ENCODE data around the gene TAMALIN. TPM values are rescaled to one million over a fixed set of nuclear protein-coding genes. Genes with fewer than 3 reads are reported as not detected.

The TAMALIN gene
- total and polyA plus RNA-seq, 4 donors: 7.1 to 129 (median 39.0) TPM

DNA sequence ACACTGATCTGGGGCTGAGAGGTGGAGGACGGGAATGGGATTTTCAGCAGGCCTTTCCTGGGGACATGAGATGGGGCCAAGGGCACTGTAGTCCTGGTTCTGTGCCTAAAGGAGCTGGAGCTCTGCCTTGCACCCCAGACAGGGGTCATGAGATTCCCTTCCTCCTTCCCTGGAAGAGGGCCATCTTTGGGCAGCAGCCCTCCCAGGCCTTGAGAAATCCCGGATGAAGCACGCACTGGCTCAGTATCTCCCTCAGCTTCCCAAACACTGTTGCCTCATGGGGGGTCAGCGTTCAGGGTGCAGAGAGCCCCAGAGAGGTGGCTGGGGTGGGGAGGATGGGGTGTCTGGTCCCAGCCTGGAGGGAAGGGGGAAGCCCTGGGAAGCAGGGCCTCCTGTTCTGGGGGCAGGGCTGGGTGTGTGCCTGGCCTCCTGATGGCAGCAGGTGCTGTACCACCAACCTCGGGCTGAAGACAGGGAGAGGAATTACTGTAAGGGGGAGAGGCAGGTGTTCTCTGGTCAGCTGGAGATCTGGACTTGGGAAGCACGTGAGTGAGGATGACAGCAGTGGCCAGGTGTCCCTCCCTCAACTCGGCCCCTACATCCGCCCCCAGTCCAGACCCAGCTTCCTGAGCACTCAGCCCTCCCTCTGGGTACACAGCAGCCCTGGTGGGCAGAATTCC is 36.1 kb downstream of the TAMALIN start:
- WGBS, 2 donors: 19 to 29% methylated on average over 8 of the region's 8 CpGs
- intact Hi-C loops (cut with DNase I): no loop called here
- H3K4me3 ChIP-seq (ENCODE audit: low read length in 2 of 2): no peak overlapping the region
- ATAC-seq (ENCODE audit: low FRiP score): peak; percentile 51
- H3K4me1 ChIP-seq (ENCODE audit: control insufficient read depth in 1 of 2, insufficient read depth in 2 of 2, low read length in 2 of 2): no peaks in the 10 kb centered on the region
- no peaks in the 10 kb centered on the region for H3K9me3 ChIP-seq (ENCODE audit: control insufficient read depth, low read length)
- H3K36me3 ChIP-seq (ENCODE audit: control insufficient read depth in 1 of 2, insufficient read depth in 2 of 2, low read length in 1 of 2): no peaks in the 10 kb centered on the region
- peak in 1 of 2 donors; percentile 55 for DNase-seq
- H3K27ac ChIP-seq (ENCODE audit: low read depth in 1 of 2, low read length in 2 of 2): peak overlapping the region; percentile 88 to 97
- no peaks in the 10 kb centered on the region for H3K27me3 ChIP-seq (ENCODE audit: control insufficient read depth in 1 of 2, insufficient read depth in 2 of 2, low read length in 1 of 2)

DNA sequence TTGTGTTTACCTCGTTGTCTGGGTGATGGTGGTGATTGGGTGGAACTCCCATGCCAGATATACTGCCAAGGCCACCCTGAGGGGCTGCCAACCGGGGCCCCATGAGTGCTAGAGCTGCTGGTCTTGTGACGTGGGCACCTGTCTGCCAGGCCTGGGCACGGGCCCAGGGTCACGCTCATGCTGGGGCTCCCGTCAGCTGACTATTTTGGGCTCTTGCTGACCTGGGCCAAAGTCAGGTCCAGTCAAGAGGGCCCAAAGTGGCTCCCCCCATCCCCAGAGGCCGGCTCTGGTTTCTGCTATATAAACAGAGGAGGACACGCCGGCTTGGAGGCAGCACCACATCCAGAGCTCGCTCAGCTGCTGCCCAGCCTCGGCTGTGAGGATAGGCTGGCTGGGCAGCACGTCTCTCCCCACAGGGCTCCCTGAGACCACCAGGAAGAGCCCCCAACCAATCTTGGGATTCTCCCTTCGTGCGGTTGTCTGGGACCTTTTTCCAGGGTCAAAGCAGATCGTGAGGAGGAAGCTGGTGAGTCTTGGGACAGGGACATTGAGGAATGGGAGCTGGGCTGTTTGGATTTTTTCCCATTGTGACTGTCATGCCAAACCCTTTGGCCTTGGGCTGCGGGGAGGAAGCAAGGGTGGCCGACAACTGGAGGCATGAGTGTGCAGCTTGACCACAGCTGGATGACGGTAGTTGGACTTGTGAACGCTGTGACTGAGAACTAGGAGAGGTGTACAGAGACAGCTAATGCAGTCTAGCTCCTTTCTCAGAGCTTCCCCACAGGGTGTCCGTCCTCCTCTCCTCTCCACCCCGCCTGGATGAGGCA is 36.9 kb downstream of the TAMALIN start:
- H3K36me3 ChIP-seq (ENCODE audit: control insufficient read depth in 1 of 2, insufficient read depth in 2 of 2, low read length in 1 of 2): no peaks in the 10 kb centered on the region
- peak; percentile 84 to 95 for DNase-seq
- intact Hi-C loops (cut with DNase I): no loop called here
- no peak overlapping the region for H3K4me3 ChIP-seq (ENCODE audit: low read length in 2 of 2)
- H3K27me3 ChIP-seq (ENCODE audit: control insufficient read depth in 1 of 2, insufficient read depth in 2 of 2, low read length in 1 of 2): no peaks in the 10 kb centered on the region
- no peaks in the 10 kb centered on the region for H3K9me3 ChIP-seq (ENCODE audit: control insufficient read depth, low read length)
- peak; percentile 66 for ATAC-seq (ENCODE audit: low FRiP score)
- peak overlapping the region; percentile 88 to 97 for H3K27ac ChIP-seq (ENCODE audit: low read depth in 1 of 2, low read length in 2 of 2)
- no peaks in the 10 kb centered on the region for H3K4me1 ChIP-seq (ENCODE audit: control insufficient read depth in 1 of 2, insufficient read depth in 2 of 2, low read length in 2 of 2)
- 7 to 10% methylated on average over 21 of the region's 21 CpGs for WGBS, 2 donors

DNA sequence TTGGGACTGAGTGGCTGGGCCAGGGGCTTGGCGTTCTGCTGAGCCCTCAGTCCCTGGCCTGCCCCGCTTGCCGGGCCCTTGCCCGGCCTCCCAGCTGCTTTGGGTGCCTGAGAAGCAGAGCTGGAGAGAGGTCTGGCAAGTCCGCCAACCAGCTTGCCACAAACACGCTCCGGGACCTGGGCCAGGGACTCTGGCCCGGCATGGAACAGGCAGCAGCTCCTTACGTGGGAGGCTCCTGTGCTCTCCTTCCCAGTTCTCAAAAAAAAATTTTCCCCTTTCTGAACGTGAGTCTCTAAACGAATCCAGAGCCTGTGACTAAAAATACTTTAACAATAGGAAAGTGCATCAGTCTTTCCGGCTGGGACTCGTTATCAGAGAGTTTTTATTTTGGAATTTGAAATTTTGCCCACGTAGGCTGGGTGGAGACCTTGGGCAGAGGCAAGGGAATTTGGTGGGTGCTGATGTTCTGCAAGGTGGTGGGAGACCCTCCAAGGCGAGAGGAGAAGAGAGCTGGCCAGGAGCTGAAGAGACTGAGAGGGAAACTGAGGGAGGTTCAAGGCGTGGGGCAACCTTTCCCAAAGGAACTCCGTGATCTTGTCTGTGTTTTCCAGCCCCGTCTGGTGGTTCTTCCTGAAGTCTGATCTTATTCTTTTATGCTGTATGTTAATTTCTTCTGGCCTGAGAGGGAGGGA is 37.7 kb downstream of the TAMALIN start:
- peak; percentile 91 to 96 for DNase-seq
- intact Hi-C loops (cut with DNase I): no loop called here
- ATAC-seq (ENCODE audit: low FRiP score): peak; percentile 87
- H3K27me3 ChIP-seq (ENCODE audit: control insufficient read depth in 1 of 2, insufficient read depth in 2 of 2, low read length in 1 of 2): no peaks in the 10 kb centered on the region
- H3K27ac ChIP-seq (ENCODE audit: low read depth in 1 of 2, low read length in 2 of 2): peak overlapping the region; percentile 88 to 97
- H3K4me3 ChIP-seq (ENCODE audit: low read length in 2 of 2): no peak overlapping the region
- H3K36me3 ChIP-seq (ENCODE audit: control insufficient read depth in 1 of 2, insufficient read depth in 2 of 2, low read length in 1 of 2): no peaks in the 10 kb centered on the region
- H3K4me1 ChIP-seq (ENCODE audit: control insufficient read depth in 1 of 2, insufficient read depth in 2 of 2, low read length in 2 of 2): no peaks in the 10 kb centered on the region
- no peaks in the 10 kb centered on the region for H3K9me3 ChIP-seq (ENCODE audit: control insufficient read depth, low read length)
- WGBS, 2 donors: 7 to 10% methylated on average over 18 of the region's 18 CpGs

DNA sequence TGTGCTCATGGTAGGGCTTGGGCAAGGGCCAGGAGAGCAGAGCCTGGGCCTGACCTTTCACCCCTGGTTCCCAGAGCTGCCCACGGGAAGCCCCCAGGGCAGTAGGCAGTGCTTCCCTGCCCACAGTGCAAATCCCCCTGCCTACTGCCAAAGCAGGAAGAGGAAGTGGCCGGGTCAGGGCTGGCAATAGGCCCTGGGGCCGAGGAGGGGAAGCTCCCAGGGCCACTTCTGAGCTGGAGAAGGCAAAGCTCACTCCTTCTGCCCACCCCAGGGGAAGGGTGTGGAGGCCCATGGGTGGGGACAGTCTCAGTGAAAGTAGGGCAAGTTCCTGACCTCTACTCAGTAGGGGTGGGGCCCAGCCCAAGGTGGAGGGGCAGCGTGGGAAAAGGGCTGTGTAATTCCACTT is 39.1 kb downstream of the TAMALIN start:
- H3K27ac ChIP-seq (ENCODE audit: low read depth in 1 of 2, low read length in 2 of 2): no peak overlapping the region
- no peaks in the 10 kb centered on the region for H3K9me3 ChIP-seq (ENCODE audit: control insufficient read depth, low read length)
- no peak overlapping the region for H3K4me3 ChIP-seq (ENCODE audit: low read length in 2 of 2)
- intact Hi-C loops (cut with DNase I): no loop called here
- no peaks in the 10 kb centered on the region for H3K36me3 ChIP-seq (ENCODE audit: control insufficient read depth in 1 of 2, insufficient read depth in 2 of 2, low read length in 1 of 2)
- 51 to 62% methylated on average over 4 of the region's 4 CpGs for WGBS, 2 donors
- no peaks in the 10 kb centered on the region for H3K27me3 ChIP-seq (ENCODE audit: control insufficient read depth in 1 of 2, insufficient read depth in 2 of 2, low read length in 1 of 2)
- H3K4me1 ChIP-seq (ENCODE audit: control insufficient read depth in 1 of 2, insufficient read depth in 2 of 2, low read length in 2 of 2): no peaks in the 10 kb centered on the region
- DNase-seq (peak in 1 of 2 donors; percentile 77), ATAC-seq (ENCODE audit: low FRiP score) (no peak)

DNA sequence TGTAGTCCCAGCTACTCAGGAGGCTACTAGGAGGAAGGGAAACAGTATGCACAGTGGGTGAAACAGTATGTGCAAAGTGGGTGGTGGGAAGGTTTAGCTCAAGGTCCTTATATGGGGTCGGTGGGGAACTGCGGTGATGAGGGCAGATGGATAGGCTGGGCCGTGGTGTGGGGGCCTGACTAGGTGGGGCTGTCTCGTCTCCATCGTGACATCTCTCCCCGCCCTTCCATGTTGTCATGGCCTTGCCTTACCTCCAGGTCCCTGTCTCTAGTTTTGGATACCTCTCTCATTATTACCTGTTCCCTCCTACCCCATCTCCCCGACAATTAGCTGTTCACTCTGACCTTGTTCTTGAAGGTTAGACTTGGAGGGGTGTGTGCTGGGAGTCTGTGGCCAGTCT is 40.1 kb downstream of the TAMALIN start:
- DNase-seq: no peak
- intact Hi-C loops (cut with DNase I): no loop called here
- Histone ChIP-seq H3K4me3 (ENCODE audit: low read length in 2 of 2) (no peak overlapping the region), H3K27ac (ENCODE audit: low read depth in 1 of 2, low read length in 2 of 2) (no peak overlapping the region), H3K9me3 (ENCODE audit: control insufficient read depth, low read length) (no peaks in the 10 kb centered on the region), H3K27me3 (ENCODE audit: control insufficient read depth in 1 of 2, insufficient read depth in 2 of 2, low read length in 1 of 2) (no peaks in the 10 kb centered on the region), H3K36me3 (ENCODE audit: control insufficient read depth in 1 of 2, insufficient read depth in 2 of 2, low read length in 1 of 2) (no peaks in the 10 kb centered on the region), H3K4me1 (ENCODE audit: control insufficient read depth in 1 of 2, insufficient read depth in 2 of 2, low read length in 2 of 2) (no peaks in the 10 kb centered on the region)
- ATAC-seq (ENCODE audit: low FRiP score): no peak
- 92 to 98% methylated on average over 7 of the region's 7 CpGs for WGBS, 2 donors

DNA sequence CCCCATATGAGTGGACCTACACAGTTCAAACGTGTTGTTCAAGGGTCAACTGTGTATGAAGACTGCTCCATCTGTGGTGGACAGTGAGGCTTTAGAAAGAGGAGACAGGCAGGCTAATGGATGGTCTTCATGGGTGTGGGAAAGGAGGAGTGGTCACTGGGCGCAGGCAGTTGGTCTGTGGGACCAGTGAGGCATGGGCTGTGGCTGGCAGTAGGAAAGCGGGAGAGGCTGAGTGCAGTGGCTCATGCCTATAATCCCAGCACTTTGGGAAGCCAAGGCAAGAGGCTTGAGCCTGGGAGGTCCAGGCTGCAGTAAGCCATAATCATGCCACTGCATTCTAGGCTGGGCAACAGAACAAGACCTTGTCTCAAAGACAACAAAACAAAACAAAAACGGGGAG is 42.5 kb downstream of the TAMALIN start:
- Histone ChIP-seq H3K4me3 (ENCODE audit: low read length in 2 of 2) (no peak overlapping the region), H3K27ac (ENCODE audit: low read depth in 1 of 2, low read length in 2 of 2) (no peak overlapping the region), H3K27me3 (ENCODE audit: control insufficient read depth in 1 of 2, insufficient read depth in 2 of 2, low read length in 1 of 2) (no peaks in the 10 kb centered on the region), H3K9me3 (ENCODE audit: control insufficient read depth, low read length) (no peaks in the 10 kb centered on the region), H3K4me1 (ENCODE audit: control insufficient read depth in 1 of 2, insufficient read depth in 2 of 2, low read length in 2 of 2) (no peaks in the 10 kb centered on the region), H3K36me3 (ENCODE audit: control insufficient read depth in 1 of 2, insufficient read depth in 2 of 2, low read length in 1 of 2) (peaks cover 0 to under 1% of the 10 kb centered on the region in 2 donors)
- intact Hi-C loops (cut with DNase I): no loop called here
- 70 to 76% methylated on average over 4 of the region's 4 CpGs for WGBS, 2 donors
- no peak for DNase-seq
- no peak for ATAC-seq (ENCODE audit: low FRiP score)

DNA sequence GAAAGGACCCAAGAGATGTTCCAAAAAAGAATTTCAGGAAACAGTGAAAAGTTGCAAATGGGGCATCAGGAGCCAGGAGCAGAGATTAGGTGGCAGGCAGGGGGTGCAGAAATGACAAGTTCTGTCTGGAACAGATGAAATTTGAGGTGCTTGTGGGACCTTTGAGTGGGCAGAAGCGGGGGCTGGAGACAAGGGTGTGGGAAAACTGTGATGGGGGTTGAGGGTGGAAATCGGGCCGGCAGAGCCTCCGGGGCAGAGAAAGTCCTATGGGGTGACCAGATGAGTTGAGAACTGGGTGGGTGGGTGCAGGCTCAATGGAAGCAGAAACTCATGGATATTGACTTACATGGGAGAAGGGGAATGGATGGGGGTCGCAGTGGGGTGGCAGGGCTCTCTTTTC is 42.9 kb downstream of the TAMALIN start:
- no peak overlapping the region for H3K4me3 ChIP-seq (ENCODE audit: low read length in 2 of 2)
- no peak for ATAC-seq (ENCODE audit: low FRiP score)
- H3K36me3 ChIP-seq (ENCODE audit: control insufficient read depth in 1 of 2, insufficient read depth in 2 of 2, low read length in 1 of 2): peaks cover 0 to 3% of the 10 kb centered on the region in 2 donors
- H3K27ac ChIP-seq (ENCODE audit: low read depth in 1 of 2, low read length in 2 of 2): no peak overlapping the region
- intact Hi-C loops (cut with DNase I): loop anchor here in 1 of 2 donors (2.0 kb wide), 1 partner anchor 17 kb away; no protein-coding TSS in a partner anchor
- no peaks in the 10 kb centered on the region for H3K4me1 ChIP-seq (ENCODE audit: control insufficient read depth in 1 of 2, insufficient read depth in 2 of 2, low read length in 2 of 2)
- no peaks in the 10 kb centered on the region for H3K27me3 ChIP-seq (ENCODE audit: control insufficient read depth in 1 of 2, insufficient read depth in 2 of 2, low read length in 1 of 2)
- no peak for DNase-seq
- WGBS, 2 donors: 85 to 94% methylated on average over 5 of the region's 5 CpGs
- H3K9me3 ChIP-seq (ENCODE audit: control insufficient read depth, low read length): no peaks in the 10 kb centered on the region

DNA sequence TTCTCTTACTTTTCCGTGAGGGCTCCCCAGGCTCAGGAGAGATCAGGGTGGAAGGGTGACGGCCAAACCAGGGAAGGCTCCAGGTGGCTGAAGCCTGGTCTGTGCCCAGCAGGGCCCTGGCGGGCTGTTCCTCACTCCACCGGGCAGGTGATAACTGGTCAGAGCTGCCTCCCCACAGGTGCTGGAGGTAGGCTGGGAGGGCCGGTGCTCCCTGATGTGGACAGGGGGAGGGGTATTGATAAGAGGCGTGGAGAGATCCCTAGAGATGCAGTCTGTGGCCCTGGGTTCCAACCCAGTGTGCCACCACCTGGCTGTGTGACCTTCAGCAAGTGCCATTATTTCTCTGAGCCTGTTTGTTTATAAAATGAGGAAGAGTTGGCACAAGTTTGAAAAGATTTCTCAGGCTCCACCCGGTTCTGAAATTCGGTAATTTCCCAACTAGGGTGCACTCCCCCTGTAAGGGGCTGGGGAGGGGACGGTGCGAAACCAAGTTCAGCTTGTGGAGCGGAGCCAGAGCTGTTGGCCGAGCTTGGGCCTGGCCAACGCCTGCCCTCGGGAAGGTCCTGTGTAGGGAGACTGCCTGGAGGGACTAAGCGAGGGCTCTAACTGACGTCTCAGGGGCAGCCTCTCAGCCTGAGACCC is 43.5 kb downstream of the TAMALIN start:
- H3K27ac ChIP-seq (ENCODE audit: low read depth in 1 of 2, low read length in 2 of 2): peak overlapping the region; percentile 93 to 97
- H3K4me3 ChIP-seq (ENCODE audit: low read length in 2 of 2): peak overlapping the region; percentile 35 to 49
- H3K9me3 ChIP-seq (ENCODE audit: control insufficient read depth, low read length): no peaks in the 10 kb centered on the region
- H3K4me1 ChIP-seq (ENCODE audit: control insufficient read depth in 1 of 2, insufficient read depth in 2 of 2, low read length in 2 of 2): no peaks in the 10 kb centered on the region
- H3K27me3 ChIP-seq (ENCODE audit: control insufficient read depth in 1 of 2, insufficient read depth in 2 of 2, low read length in 1 of 2): no peaks in the 10 kb centered on the region
- no peak for DNase-seq
- H3K36me3 ChIP-seq (ENCODE audit: control insufficient read depth in 1 of 2, insufficient read depth in 2 of 2, low read length in 1 of 2): peaks cover 0 to 3% of the 10 kb centered on the region in 2 donors
- WGBS, 2 donors: 28 to 35% methylated on average over 16 of the region's 16 CpGs
- intact Hi-C loops (cut with DNase I): loop anchor here in 1 of 2 donors (2.0 kb wide), 1 partner anchor 17 kb away; no protein-coding TSS in a partner anchor
- peak; percentile 4 for ATAC-seq (ENCODE audit: low FRiP score)
